GM21390 (cell line): Measurements from ENCODE around the gene ZSCAN21.

Experiments
- ATAC-seq: cut with Tn5 transposase; IDR thresholded peaks from one replicate; pipeline ENCODE4 v1.9.1; 2021; ENCODE audit not compliant: unreplicated experiment

Gene ZSCAN21

GRCh38 chr7:100024020-100024619 lies 25.5 kb upstream of the ZSCAN21 start:
- no peak for ATAC-seq

- ATAC-seq, result no peak
Observed at GRCh38 chr7:100027197-100027596, 22.4 kb upstream of the ZSCAN21 start.

- no peak for ATAC-seq
Observed at GRCh38 chr7:100029596-100029995, 20.0 kb upstream of the ZSCAN21 start.

- ATAC-seq, result no peak
Observed at GRCh38 chr7:100033526-100033925, 16.0 kb upstream of the ZSCAN21 start.

- ATAC-seq, result no peak
Observed at GRCh38 chr7:100034871-100035510, 14.6 kb upstream of the ZSCAN21 start.

GRCh38 chr7:100035876-100036275 lies 13.7 kb upstream of the ZSCAN21 start:
- ATAC-seq, result no peak

- ATAC-seq, result no peak
Observed at GRCh38 chr7:100038326-100038725, 11.2 kb upstream of the ZSCAN21 start.

- no peak for ATAC-seq
Observed at GRCh38 chr7:100040575-100040974, 9.0 kb upstream of the ZSCAN21 start.

- ATAC-seq, result no peak
Observed at GRCh38 chr7:100044718-100045117, 4.9 kb upstream of the ZSCAN21 start.

GRCh38 chr7:100048680-100049079 lies 894 bp upstream of the ZSCAN21 start:
- ATAC-seq, result no peak

- ATAC-seq, result no peak
Observed at GRCh38 chr7:100051611-100052010, 2.0 kb downstream of the ZSCAN21 start.

GRCh38 chr7:100053215-100053614 lies 3.6 kb downstream of the ZSCAN21 start:
- no peak for ATAC-seq

- no peak for ATAC-seq
Observed at GRCh38 chr7:100057006-100057405, 7.4 kb downstream of the ZSCAN21 start.

GRCh38 chr7:100059251-100059739 lies 9.7 kb downstream of the ZSCAN21 start:
- no peak for ATAC-seq

- ATAC-seq, result no peak
Observed at GRCh38 chr7:100061518-100062193, 12.1 kb downstream of the ZSCAN21 start.

- ATAC-seq, result no peak
Observed at GRCh38 chr7:100063376-100063775, 13.8 kb downstream of the ZSCAN21 start.

GRCh38 chr7:100064162-100064561 lies 14.6 kb downstream of the ZSCAN21 start:
- ATAC-seq, result no peak

- no peak for ATAC-seq
Observed at GRCh38 chr7:100065452-100066186, 16.0 kb downstream of the ZSCAN21 start.

- ATAC-seq, result no peak
Observed at GRCh38 chr7:100066953-100067352, 17.4 kb downstream of the ZSCAN21 start.

GRCh38 chr7:100069991-100070390 lies 20.4 kb downstream of the ZSCAN21 start:
- no peak for ATAC-seq

- ATAC-seq, result no peak
Observed at GRCh38 chr7:100071018-100071723, 21.6 kb downstream of the ZSCAN21 start.
